Calu3 (cell line): ENCODE results near the gene NEU2. TPM values are rescaled to one million over a fixed set of nuclear protein-coding genes. Genes with fewer than 3 reads are reported as not detected.

Experiments
- BruUV-seq: library from RNA; stranded (reverse); fragments of 400-500 nt; replicated peaks from 2 replicates; lab custom pipeline; 2021; lab: Mats Ljungman, UMichigan
- CTCF ChIA-PET: fragments of 300-600 bp; sonication (Branson Sonifier 250); formaldehyde crosslinking; loops from one replicate; lab custom pipeline; 2022; ENCODE audit warnings: antibody characterized with exemption; lab: Charles Lee
- DNase-seq: peaks from one replicate; pipeline ENCODE4 v3.0.0; 2022
- H3K27ac Mint-ChIP-seq: one replicate; pipeline ENCODE4 v1.8.0; 2022; ENCODE audit warnings: mixed read lengths; ENCODE audit not compliant: unreplicated experiment
- H3K27me3 Mint-ChIP-seq: one replicate; pipeline ENCODE4 v1.8.0; 2022; ENCODE audit warnings: mixed read lengths; ENCODE audit not compliant: unreplicated experiment
- H3K36me3 Mint-ChIP-seq: one replicate; pipeline ENCODE4 v1.8.0; 2022; ENCODE audit warnings: mild to moderate bottlenecking, moderate library complexity, mixed read lengths; ENCODE audit not compliant: insufficient read depth, unreplicated experiment
- H3K4me1 Mint-ChIP-seq: one replicate; pipeline ENCODE4 v1.8.0; 2022; ENCODE audit warnings: mild to moderate bottlenecking, low read depth, mixed read lengths; ENCODE audit not compliant: unreplicated experiment
- H3K4me3 Mint-ChIP-seq: one replicate; pipeline ENCODE4 v1.8.0; 2022; ENCODE audit warnings: mild to moderate bottlenecking, low read depth, moderate library complexity, mixed read lengths; ENCODE audit not compliant: unreplicated experiment
- H3K9me3 Mint-ChIP-seq: one replicate; pipeline ENCODE4 v1.8.0; 2022; ENCODE audit warnings: low read depth, mixed read lengths; ENCODE audit not compliant: unreplicated experiment
- CTCF ChIP-seq: fragments of 200-600 bp; IDR thresholded peaks from one replicate; pipeline ENCODE4 v1.8.0; 2022; ENCODE audit warnings: antibody characterized with exemption; ENCODE audit not compliant: unreplicated experiment
- intact Hi-C: fragments of 100-400 bp; cut with micrococcal nuclease; formaldehyde crosslinking; loops from one replicate; pipeline ENCODE4 v1.10.0; 2022; ENCODE audit not compliant: unreplicated experiment
- total RNA-seq: library from RNA; stranded (reverse); gene quantifications from 2 replicates; pipeline ENCODE4 v1.2.3, GENCODE V29; 2022

Gene NEU2
- total RNA-seq, 1 experiment from 2014 or later, result not detected

GRCh38 chr2:233080836-233081229 lies 48.4 kb downstream of the NEU2 start:
- Mint-ChIP-seq H3K27me3 (peaks cover 38% of the 10 kb centered on the region), H3K4me1 (no peaks in the 10 kb centered on the region), H3K4me3 (no peak overlapping the region), H3K36me3 (no peaks in the 10 kb centered on the region), H3K9me3 (no peaks in the 10 kb centered on the region), H3K27ac (no peak overlapping the region)
- CTCF ChIA-PET, result interaction anchor here (0.7 kb wide), 1 partner anchor 26 kb away, joined by 3 read pairs; no protein-coding TSS in a partner anchor
- intact Hi-C loops, result no loop called here
- no peak for DNase-seq
- TF ChIP-seq CTCF, result no peak
- no TSS peak for BruUV-seq

GRCh38 chr2:233081232-233081730 lies 48.8 kb downstream of the NEU2 start:
- no peak overlapping the region for H3K27ac Mint-ChIP-seq
- no peak overlapping the region for H3K4me3 Mint-ChIP-seq
- no peaks in the 10 kb centered on the region for H3K4me1 Mint-ChIP-seq
- intact Hi-C loops, result no loop called here
- peaks cover 38% of the 10 kb centered on the region for H3K27me3 Mint-ChIP-seq
- no peaks in the 10 kb centered on the region for H3K36me3 Mint-ChIP-seq
- no peak for DNase-seq
- no peak for TF ChIP-seq CTCF
- CTCF ChIA-PET, result no interaction called here
- no TSS peak for BruUV-seq
- H3K9me3 Mint-ChIP-seq, result no peaks in the 10 kb centered on the region

GRCh38 chr2:233081731-233082221 lies 49.3 kb downstream of the NEU2 start:
- intact Hi-C loops, result no loop called here
- H3K4me1 Mint-ChIP-seq, result no peaks in the 10 kb centered on the region
- no peaks in the 10 kb centered on the region for H3K9me3 Mint-ChIP-seq
- no peak overlapping the region for H3K4me3 Mint-ChIP-seq
- BruUV-seq, result no TSS peak
- no peak for DNase-seq
- no peaks in the 10 kb centered on the region for H3K36me3 Mint-ChIP-seq
- H3K27me3 Mint-ChIP-seq, result peaks cover 38% of the 10 kb centered on the region
- H3K27ac Mint-ChIP-seq, result no peak overlapping the region
- TF ChIP-seq CTCF, result no peak
- CTCF ChIA-PET, result no interaction called here

- H3K27ac Mint-ChIP-seq, result no peak overlapping the region
- H3K4me1 Mint-ChIP-seq, result no peaks in the 10 kb centered on the region
- TF ChIP-seq CTCF, result no peak
- no peaks in the 10 kb centered on the region for H3K36me3 Mint-ChIP-seq
- CTCF ChIA-PET, result interaction anchor here (0.6 kb wide), 1 partner anchor 1999 kb away, joined by 3 read pairs; no protein-coding TSS in a partner anchor
- intact Hi-C loops, result no loop called here
- H3K9me3 Mint-ChIP-seq, result no peaks in the 10 kb centered on the region
- BruUV-seq, result no TSS peak
- no peak overlapping the region for H3K4me3 Mint-ChIP-seq
- peaks cover 38% of the 10 kb centered on the region for H3K27me3 Mint-ChIP-seq
- DNase-seq, result no peak
Measured at GRCh38 chr2:233082222-233082930, 49.9 kb downstream of the NEU2 start.
